Tibial nerve (tissue), 4 donors: Measurements from ENCODE around the gene C6orf52. TPM values are rescaled to one million over a fixed set of nuclear protein-coding genes. Genes with fewer than 3 reads are reported as not detected.

ENCODE experiments used
- DNase-seq, 2 donors: peaks; one replicate each; pipeline ENCODE4 v3.0.0-alpha.2; 2019; ENCODE audit warnings: low spot score in 2 of 2
- H3K27ac ChIP-seq, 4 donors: fragments of 200-600 bp; sonication (generic) in 3 of 4; one replicate each; pipeline ENCODE4 v1.5.1; 2017 to 2019; ENCODE audit warnings: mild to moderate bottlenecking in 1 of 4
- H3K27me3 ChIP-seq, 2 donors: fragments of 200-600 bp; sonication (generic) in 1 of 2; one replicate each; pipeline versions ENCODE4 v1.5.1 to v1.6.0; 2017 to 2019
- H3K36me3 ChIP-seq, 3 donors: fragments of 200-600 bp; sonication (generic); one replicate each; pipeline ENCODE4 v1.5.1; 2018 to 2019
- H3K4me1 ChIP-seq, 4 donors: fragments of 200-600 bp; sonication (generic) in 3 of 4; one replicate each; pipeline ENCODE4 v1.5.1; 2017 to 2019
- H3K4me3 ChIP-seq, 4 donors: fragments of 200-600 bp; sonication (generic) in 3 of 4; one replicate each; pipeline ENCODE4 v1.5.1; 2017 to 2019; ENCODE audit warnings: mild to moderate bottlenecking in 1 of 4, moderate library complexity in 1 of 4
- H3K9me3 ChIP-seq, 4 donors: fragments of 200-600 bp; sonication (generic) in 3 of 4; one replicate each; pipeline ENCODE4 v1.5.1; 2017 to 2019
- CTCF ChIP-seq, 5 experiments: fragments of 200-600 bp in 3 of 5; fragments of 450-650 bp in 2 of 5; sonication (generic) in 3 of 5; IDR thresholded peaks; one replicate each; pipeline ENCODE4 v1.5.1; 2016 to 2019; ENCODE audit warnings: antibody characterized with exemption in 5 of 5, mild to moderate bottlenecking in 3 of 5, moderate library complexity in 2 of 5
- EP300 ChIP-seq, 2 donors: sonication (generic); formaldehyde crosslinking; IDR thresholded peaks; one replicate each; pipeline ENCODE4 v1.6.1; 2017; ENCODE audit warnings: antibody characterized with exemption in 2 of 2, mild to moderate bottlenecking in 1 of 2
- POLR2A ChIP-seq, 2 donors: fragments of 450-650 bp; IDR thresholded peaks; one replicate each; pipeline ENCODE4 v1.6.1; 2017; ENCODE audit warnings: antibody characterized with exemption in 2 of 2, mild to moderate bottlenecking in 2 of 2, moderate library complexity in 2 of 2
- WGBS, 2 donors: methylation state at CpG; one replicate each; pipeline ENCODE4 v1.1.5; 2018; 5-methylcytosine and 5-hydroxymethylcytosine counted together
- total RNA-seq, 4 donors: library from RNA; depleted of rRNA; stranded (reverse); fragments of >200 nt; gene quantifications; one replicate each; pipeline ENCODE4 v1.1.0, GENCODE V29; 2016

The C6orf52 gene
- total RNA-seq, 4 donors from 2014 or later, result not detected

GRCh38 chr6:10720265-10720959 lies 26.0 kb upstream of the C6orf52 start:
- WGBS, 2 donors, result 73 to 76% methylated on average over 31 to 42 of the region's 49 CpGs

GRCh38 chr6:10719964-10720264 lies 25.5 kb upstream of the C6orf52 start:
- WGBS, 2 donors, result 69 to 70% methylated on average over 20 of the region's 21 CpGs
- Histone ChIP-seq H3K27me3 (no peaks in the 10 kb centered on the region), H3K4me3 (peak overlapping the region; percentile 39 to 63 (median 44)), H3K27ac (peak overlapping the region; percentile 66 to 85 (median 74)), H3K36me3 (peaks cover 0 to 4% (median 0%) of the 10 kb centered on the region in 3 donors), H3K9me3 (no peaks in the 10 kb centered on the region), H3K4me1 (peaks cover 0 to 36% (median 9%) of the 10 kb centered on the region in 4 donors)
- no peak for DNase-seq
- TF ChIP-seq EP300 (IDR thresholded peaks at IDR 0.05) (no peak), POLR2A (IDR thresholded peaks at IDR 0.05) (no peak), CTCF (IDR thresholded peaks at IDR 0.05) (no peak)

More at GRCh38 chr6:10720265-10720959, 26.0 kb upstream of the C6orf52 start:
- no peak for DNase-seq
- TF ChIP-seq EP300 (IDR thresholded peaks at IDR 0.05) (peak in 1 of 2 donors; percentile 16), CTCF (IDR thresholded peaks at IDR 0.05) (no peak)
- peaks cover 0 to 41% (median 11%) of the 10 kb centered on the region in 4 donors for H3K4me1 ChIP-seq
- H3K36me3 ChIP-seq, result peaks cover 0 to 8% (median 0%) of the 10 kb centered on the region in 3 donors
- no peaks in the 10 kb centered on the region for H3K9me3 ChIP-seq
- no peaks in the 10 kb centered on the region for H3K27me3 ChIP-seq
- peak overlapping the region; percentile 39 to 63 (median 44) for H3K4me3 ChIP-seq
- H3K27ac ChIP-seq, result peak overlapping the region; percentile 66 to 85 (median 74)

GRCh38 chr6:10719296-10719963 lies 25.0 kb upstream of the C6orf52 start:
- TF ChIP-seq POLR2A (IDR thresholded peaks at IDR 0.05), result no peak
- TF ChIP-seq EP300 (IDR thresholded peaks at IDR 0.05), result no peak
- TF ChIP-seq CTCF (IDR thresholded peaks at IDR 0.05), result no peak
- H3K4me1 ChIP-seq, result peaks cover 0 to 31% (median 7%) of the 10 kb centered on the region in 4 donors
- no peaks in the 10 kb centered on the region for H3K36me3 ChIP-seq
- no peaks in the 10 kb centered on the region for H3K27me3 ChIP-seq
- DNase-seq, result no peak
- H3K4me3 ChIP-seq, result peak overlapping the region; percentile 39 to 63 (median 44)
- 85 to 87% methylated on average over 8 of the region's 8 CpGs for WGBS, 2 donors
- H3K9me3 ChIP-seq, result no peaks in the 10 kb centered on the region
- peak overlapping the region in 3 of 4 donors; percentile 69 to 85 (median 80) for H3K27ac ChIP-seq

GRCh38 chr6:10713962-10714361 lies 19.5 kb upstream of the C6orf52 start:
- no peak overlapping the region for H3K27ac ChIP-seq
- peaks cover 0 to 11% (median 3%) of the 10 kb centered on the region in 3 donors for H3K36me3 ChIP-seq
- H3K27me3 ChIP-seq, result no peaks in the 10 kb centered on the region
- 65 to 70% methylated on average over 8 of the region's 8 CpGs for WGBS, 2 donors
- H3K4me1 ChIP-seq, result no peaks in the 10 kb centered on the region
- no peak overlapping the region for H3K4me3 ChIP-seq
- DNase-seq, result no peak
- TF ChIP-seq EP300 (IDR thresholded peaks at IDR 0.05), result no peak
- TF ChIP-seq CTCF (IDR thresholded peaks at IDR 0.05), result no peak
- TF ChIP-seq POLR2A (IDR thresholded peaks at IDR 0.05), result no peak
- H3K9me3 ChIP-seq, result no peaks in the 10 kb centered on the region

- Histone ChIP-seq H3K4me3 (no peak overlapping the region), H3K9me3 (no peaks in the 10 kb centered on the region), H3K4me1 (peaks cover 3 to 35% (median 24%) of the 10 kb centered on the region in 4 donors), H3K36me3 (peaks cover 0 to 43% (median 0%) of the 10 kb centered on the region in 3 donors), H3K27me3 (no peaks in the 10 kb centered on the region), H3K27ac (no peak overlapping the region)
- TF ChIP-seq POLR2A (IDR thresholded peaks at IDR 0.05), result no peak
- no peak for TF ChIP-seq EP300 (IDR thresholded peaks at IDR 0.05)
- TF ChIP-seq CTCF (IDR thresholded peaks at IDR 0.05), result no peak
- 97 to 98% methylated on average over 4 of the region's 4 CpGs for WGBS, 2 donors
- DNase-seq, result no peak
These were observed 2.2 kb upstream of the C6orf52 start for GRCh38 chr6:10696655-10697054.
